Caco-2 (cell line): Measurements from ENCODE around the gene SNAPC1. TPM values are rescaled to one million over a fixed set of nuclear protein-coding genes. Genes with fewer than 3 reads are reported as not detected.
A peak's percentile ranks its signal among the peaks of the same experiment; 100 is the strongest.

ENCODE experiments used
- BruUV-seq: library from RNA; stranded (reverse); fragments of 400-500 nt; replicated peaks from 2 replicates; lab custom pipeline; 2021; lab: Mats Ljungman, UMichigan
- CTCF ChIA-PET: fragments of 300-600 bp; sonication (Branson Sonifier 250); formaldehyde crosslinking; loops from one replicate; lab custom pipeline; 2022; ENCODE audit warnings: antibody characterized with exemption; lab: Charles Lee
- POLR2A ChIA-PET: fragments of 300-600 bp; sonication (Branson Sonifier 250); formaldehyde crosslinking; loops from one replicate; lab custom pipeline; 2022; ENCODE audit warnings: antibody characterized with exemption; lab: Charles Lee
- DNase-seq, 2 experiments: peaks; one replicate each; pipeline versions ENCODE4 v3.0.0 to v3.0.0-alpha.2; 2020 to 2022
- H3K27me3 ChIP-seq: replicated peaks from 2 replicates; pipeline ENCODE4 v1.6.0; 2011; ENCODE audit warnings: low read length; ENCODE audit not compliant: control insufficient read depth, insufficient read depth
- H3K36me3 ChIP-seq: 2 replicates; pipeline ENCODE4 v1.5.1; 2011; ENCODE audit warnings: low read length; ENCODE audit not compliant: control insufficient read depth, insufficient read depth
- H3K4me1 ChIP-seq: fragments of 250-450 bp; sonication (Bioruptor Pico); 2 replicates; pipeline ENCODE4 v1.5.1; 2020; ENCODE audit warnings: mild to moderate bottlenecking
- H3K4me3 ChIP-seq: 2 replicates; pipeline ENCODE4 v1.5.1; 2011; ENCODE audit warnings: low read depth, mild to moderate bottlenecking, control low read depth, low read length
- H3K9me3 ChIP-seq: fragments of 250-450 bp; sonication (Bioruptor Pico); 2 replicates; pipeline ENCODE4 v1.5.1; 2020; ENCODE audit warnings: mild to moderate bottlenecking, moderate library complexity
- H3K27ac Mint-ChIP-seq: one replicate; pipeline ENCODE4 v1.8.0; 2022; ENCODE audit warnings: mixed read lengths; ENCODE audit not compliant: unreplicated experiment
- H3K27me3 Mint-ChIP-seq: one replicate; pipeline ENCODE4 v1.8.0; 2022; ENCODE audit warnings: mixed read lengths; ENCODE audit not compliant: insufficient read depth, unreplicated experiment
- H3K36me3 Mint-ChIP-seq: one replicate; pipeline ENCODE4 v1.8.0; 2022; ENCODE audit warnings: mild to moderate bottlenecking, mixed read lengths; ENCODE audit not compliant: insufficient read depth, unreplicated experiment
- H3K4me1 Mint-ChIP-seq: one replicate; pipeline ENCODE4 v1.8.0; 2022; ENCODE audit warnings: low read depth, mixed read lengths; ENCODE audit not compliant: unreplicated experiment
- H3K4me3 Mint-ChIP-seq: one replicate; pipeline ENCODE4 v1.8.0; 2022; ENCODE audit warnings: mild to moderate bottlenecking, moderate library complexity, mixed read lengths; ENCODE audit not compliant: unreplicated experiment
- H3K9me3 Mint-ChIP-seq: one replicate; pipeline ENCODE4 v1.8.0; 2022; ENCODE audit warnings: mixed read lengths; ENCODE audit not compliant: unreplicated experiment
- intact Hi-C: fragments of 100-400 bp; cut with micrococcal nuclease; formaldehyde crosslinking; loops from one replicate; pipeline ENCODE4 v1.10.0; 2022; ENCODE audit not compliant: unreplicated experiment
- total RNA-seq: library from RNA; stranded (reverse); gene quantifications from 2 replicates; pipeline ENCODE4 v1.2.3, GENCODE V29; 2022
- TF ChIP-seq, protein P1 (sequence below), 2 experiments: fragments of 200-600 bp in 1 of 2; IDR thresholded peaks; 1 replicate in 1 of 2; 2 replicates in 1 of 2; pipeline versions ENCODE4 v1.5.1 to v1.8.0; 2011 to 2022; ENCODE audit warnings: antibody characterized with exemption in 1 of 2, control low read depth in 1 of 2, inconsistent platforms in 1 of 2, low read depth in 1 of 2, low read length in 1 of 2, mild to moderate bottlenecking in 1 of 2, moderate library complexity in 1 of 2; ENCODE audit not compliant: insufficient read depth in 1 of 2, severe bottlenecking in 1 of 2, unreplicated experiment in 1 of 2

Gene SNAPC1
- total RNA-seq, 1 experiment from 2014 or later = 5.1 TPM

DNA sequence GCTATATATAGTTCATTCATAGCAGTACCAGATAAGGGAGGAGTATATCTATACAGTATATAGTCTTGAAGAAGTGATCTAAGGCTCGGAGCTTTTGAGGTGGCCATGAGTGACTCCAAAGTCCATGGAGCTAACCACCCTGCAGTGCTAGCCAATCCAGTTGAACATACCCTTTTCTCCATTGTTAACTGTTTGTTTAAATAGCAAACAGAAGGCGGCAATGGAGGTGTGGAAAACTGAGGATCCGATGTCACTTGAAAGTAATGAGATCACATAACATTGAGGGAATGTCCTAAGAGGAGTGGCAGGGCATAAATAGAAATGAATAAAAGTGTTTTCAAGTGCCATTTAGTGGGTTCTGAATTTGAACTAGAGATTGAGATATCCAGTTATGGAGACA, 12.4 kb upstream of the SNAPC1 start:
- no peak overlapping the region for H3K27ac Mint-ChIP-seq
- H3K4me3 Mint-ChIP-seq = peak overlapping the region; percentile 80
- intact Hi-C loops = loop anchor here (1.0 to 5.0 kb wide), 3 partner anchors 12 to 213 kb away; partner anchors contain the start of genes HIF1A and SNAPC1
- ChIA-PET POLR2A (interaction anchor here (2.6 kb wide), 1 partner anchor 12 kb away, joined by 13 read pairs; the partner anchor contains the start of gene SNAPC1), CTCF (interaction anchor here (0.6 to 1.1 kb wide), 2 partner anchors 12 to 39 kb away, joined by 3 to 4 read pairs; partner anchors contain the start of gene SNAPC1)
- H3K27me3 ChIP-seq = no peaks in the 10 kb centered on the region
- H3K4me3 ChIP-seq = peak overlapping the region; percentile 70
- peak; percentile 59 to 77 for DNase-seq
- TF ChIP-seq, protein P1, sequence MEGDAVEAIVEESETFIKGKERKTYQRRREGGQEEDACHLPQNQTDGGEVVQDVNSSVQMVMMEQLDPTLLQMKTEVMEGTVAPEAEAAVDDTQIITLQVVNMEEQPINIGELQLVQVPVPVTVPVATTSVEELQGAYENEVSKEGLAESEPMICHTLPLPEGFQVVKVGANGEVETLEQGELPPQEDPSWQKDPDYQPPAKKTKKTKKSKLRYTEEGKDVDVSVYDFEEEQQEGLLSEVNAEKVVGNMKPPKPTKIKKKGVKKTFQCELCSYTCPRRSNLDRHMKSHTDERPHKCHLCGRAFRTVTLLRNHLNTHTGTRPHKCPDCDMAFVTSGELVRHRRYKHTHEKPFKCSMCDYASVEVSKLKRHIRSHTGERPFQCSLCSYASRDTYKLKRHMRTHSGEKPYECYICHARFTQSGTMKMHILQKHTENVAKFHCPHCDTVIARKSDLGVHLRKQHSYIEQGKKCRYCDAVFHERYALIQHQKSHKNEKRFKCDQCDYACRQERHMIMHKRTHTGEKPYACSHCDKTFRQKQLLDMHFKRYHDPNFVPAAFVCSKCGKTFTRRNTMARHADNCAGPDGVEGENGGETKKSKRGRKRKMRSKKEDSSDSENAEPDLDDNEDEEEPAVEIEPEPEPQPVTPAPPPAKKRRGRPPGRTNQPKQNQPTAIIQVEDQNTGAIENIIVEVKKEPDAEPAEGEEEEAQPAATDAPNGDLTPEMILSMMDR (IDR thresholded peaks at IDR 0.05; ENCODE audit: insufficient read depth in 1 of 2, low read depth in 1 of 2, low read length in 1 of 2, severe bottlenecking in 1 of 2, unreplicated experiment in 1 of 2) = no peak
- H3K4me1 Mint-ChIP-seq = peaks cover 13% of the 10 kb centered on the region
- no peaks in the 10 kb centered on the region for H3K27me3 Mint-ChIP-seq
- no peaks in the 10 kb centered on the region; the same call in 1 of the 2 replicates for H3K36me3 ChIP-seq
- peaks cover 74% of the 10 kb centered on the region for H3K36me3 Mint-ChIP-seq
- TSS peak; percentile 69 for BruUV-seq
- H3K9me3 ChIP-seq = peaks cover 6% of the 10 kb centered on the region; the same call in 1 of the 2 replicates
- peaks cover 15% of the 10 kb centered on the region for H3K9me3 Mint-ChIP-seq
- peaks cover 32% of the 10 kb centered on the region for H3K4me1 ChIP-seq

DNA sequence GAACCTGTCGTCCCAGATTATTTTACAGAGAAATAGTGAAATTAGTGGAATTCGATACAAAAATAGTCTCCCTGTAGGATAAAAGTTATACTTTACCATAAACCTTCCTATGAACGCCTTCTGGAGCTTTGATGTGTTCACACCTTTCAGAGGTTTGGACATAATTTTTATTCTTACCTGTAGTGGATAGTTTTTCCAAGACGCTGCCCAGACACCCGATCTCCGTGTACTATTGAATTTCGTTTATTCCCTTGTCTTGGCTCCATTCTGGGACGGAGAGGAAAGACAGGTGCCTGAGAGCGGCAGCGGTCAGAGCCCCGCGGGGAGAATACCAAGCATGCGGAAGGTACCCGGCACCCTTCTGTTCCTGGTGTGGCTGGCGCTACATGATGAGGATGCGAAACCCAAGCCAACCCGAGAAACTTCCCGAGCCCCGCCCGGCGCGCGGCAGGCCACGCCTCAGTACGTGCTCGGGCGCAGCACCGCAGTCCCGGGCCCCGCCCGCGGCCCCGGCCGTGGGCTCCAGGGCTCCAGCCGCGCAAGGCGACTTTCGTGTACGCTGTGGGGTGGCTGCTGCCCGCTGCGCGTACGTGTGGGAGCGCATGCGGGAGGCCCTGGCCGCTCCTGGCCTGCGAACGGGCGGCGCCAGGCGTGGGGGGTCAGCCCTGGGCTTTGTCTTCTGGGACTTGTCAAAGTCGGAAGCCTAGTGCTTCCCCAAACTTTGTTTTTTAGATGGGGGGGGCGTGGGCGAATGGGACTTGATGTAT, 11.3 kb upstream of the SNAPC1 start:
- Histone ChIP-seq H3K27me3 (no peaks in the 10 kb centered on the region), H3K36me3 (no peaks in the 10 kb centered on the region), H3K4me3 (peak overlapping the region; percentile 70), H3K9me3 (peaks cover 8% of the 10 kb centered on the region; the same call in 1 of the 2 replicates), H3K4me1 (peaks cover 40% of the 10 kb centered on the region)
- DNase-seq = peak; percentile 82 to 86
- TF ChIP-seq, protein P1 (IDR thresholded peaks at IDR 0.05; ENCODE audit: insufficient read depth in 1 of 2, low read depth in 1 of 2, low read length in 1 of 2, severe bottlenecking in 1 of 2, unreplicated experiment in 1 of 2) = no peak
- Mint-ChIP-seq H3K36me3 (peaks cover 72% of the 10 kb centered on the region), H3K4me3 (peak overlapping the region; percentile 80), H3K4me1 (peaks cover 15% of the 10 kb centered on the region), H3K27me3 (no peaks in the 10 kb centered on the region), H3K27ac (peak overlapping the region; percentile 61), H3K9me3 (peaks cover 26% of the 10 kb centered on the region)
- ChIA-PET POLR2A (interaction anchor here (2.6 kb wide), 1 partner anchor 11 kb away, joined by 13 read pairs; the partner anchor contains the start of gene SNAPC1), CTCF (no interaction called here)
- BruUV-seq = no TSS peak
- intact Hi-C loops = loop anchor here (5.0 kb wide), 2 partner anchors 54 to 214 kb away; partner anchors contain the start of gene HIF1A

DNA sequence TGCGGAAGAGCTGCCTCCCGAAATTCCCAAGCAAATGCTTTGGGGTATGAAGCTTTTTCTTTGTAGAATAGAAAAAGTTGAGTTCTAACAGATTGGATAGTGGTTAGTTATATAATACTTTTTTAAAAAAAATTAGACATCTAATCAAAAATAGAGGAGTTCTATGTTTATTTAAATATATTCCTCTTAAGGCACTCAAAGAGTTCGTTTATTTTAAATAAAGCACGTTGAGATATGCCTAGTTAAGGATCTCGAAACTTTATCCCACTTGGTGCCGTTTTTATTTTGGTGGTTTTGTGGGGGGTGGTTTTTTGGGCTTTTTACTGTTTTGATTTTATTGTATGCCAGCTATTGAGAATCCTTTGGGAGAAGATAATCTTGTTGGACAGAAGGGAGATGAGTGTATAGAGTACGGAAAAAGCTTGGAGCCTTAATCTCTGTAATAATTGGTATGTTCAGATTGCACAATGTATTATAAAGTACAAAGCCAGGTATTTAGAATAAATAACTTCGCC, 10.7 kb upstream of the SNAPC1 start:
- peak overlapping the region; percentile 70 for H3K4me3 ChIP-seq
- peak overlapping the region; percentile 61 for H3K27ac Mint-ChIP-seq
- H3K36me3 Mint-ChIP-seq = peaks cover 70% of the 10 kb centered on the region

More for the DNA sequence above, 10.7 kb upstream of the SNAPC1 start:
- intact Hi-C loops = loop anchor here (5.0 kb wide), 2 partner anchors 54 to 214 kb away; partner anchors contain the start of gene HIF1A
- POLR2A ChIA-PET = no interaction called here
- TSS peak; percentile 17 for BruUV-seq
- no peaks in the 10 kb centered on the region for H3K27me3 ChIP-seq
- H3K4me1 Mint-ChIP-seq = peaks cover 15% of the 10 kb centered on the region
- TF ChIP-seq, protein P1 (IDR thresholded peaks at IDR 0.05; ENCODE audit: insufficient read depth in 1 of 2, low read depth in 1 of 2, low read length in 1 of 2, severe bottlenecking in 1 of 2, unreplicated experiment in 1 of 2) = no peak
- peaks cover 41% of the 10 kb centered on the region for H3K4me1 ChIP-seq
- no peak for DNase-seq
- H3K9me3 Mint-ChIP-seq = peaks cover 29% of the 10 kb centered on the region
- CTCF ChIA-PET = no interaction called here
- no peaks in the 10 kb centered on the region for H3K36me3 ChIP-seq
- H3K9me3 ChIP-seq = peaks cover 8% of the 10 kb centered on the region; the same call in 1 of the 2 replicates
- H3K27me3 Mint-ChIP-seq = no peaks in the 10 kb centered on the region
- H3K4me3 Mint-ChIP-seq = peak overlapping the region; percentile 80
